Stomach (tissue), 4 donors: ENCODE results near the gene RAB1B.

Source experiments
- EP300 ChIP-seq: sonication (generic); formaldehyde crosslinking; IDR thresholded peaks from one replicate; pipeline ENCODE4 v1.6.1; 2017; ENCODE audit warnings: antibody characterized with exemption
- POLR2A ChIP-seq, 4 donors: fragments of 450-650 bp; IDR thresholded peaks; one replicate each; pipeline ENCODE4 v1.6.1; 2016; ENCODE audit warnings: antibody characterized with exemption in 4 of 4, control low read depth in 2 of 4, mild to moderate bottlenecking in 1 of 4, moderate library complexity in 1 of 4
- POLR2AphosphoS5 ChIP-seq, 3 donors: sonication (generic); formaldehyde crosslinking; IDR thresholded peaks; one replicate each; pipeline ENCODE4 v1.6.1; 2016; ENCODE audit warnings: antibody characterized with exemption in 3 of 3
- TF ChIP-seq, protein P1 (sequence below), 7 experiments: fragments of 450-650 bp in 4 of 7; fragments of 200-600 bp in 3 of 7; sonication (generic) in 3 of 7; IDR thresholded peaks; one replicate each; pipeline ENCODE4 v1.5.1; 2016 to 2019; ENCODE audit warnings: antibody characterized with exemption in 7 of 7, control low read depth in 2 of 7, mild to moderate bottlenecking in 1 of 7

GRCh38 chr11:66233301-66233700, 35.1 kb upstream of the RAB1B start:
- TF ChIP-seq, protein P1, sequence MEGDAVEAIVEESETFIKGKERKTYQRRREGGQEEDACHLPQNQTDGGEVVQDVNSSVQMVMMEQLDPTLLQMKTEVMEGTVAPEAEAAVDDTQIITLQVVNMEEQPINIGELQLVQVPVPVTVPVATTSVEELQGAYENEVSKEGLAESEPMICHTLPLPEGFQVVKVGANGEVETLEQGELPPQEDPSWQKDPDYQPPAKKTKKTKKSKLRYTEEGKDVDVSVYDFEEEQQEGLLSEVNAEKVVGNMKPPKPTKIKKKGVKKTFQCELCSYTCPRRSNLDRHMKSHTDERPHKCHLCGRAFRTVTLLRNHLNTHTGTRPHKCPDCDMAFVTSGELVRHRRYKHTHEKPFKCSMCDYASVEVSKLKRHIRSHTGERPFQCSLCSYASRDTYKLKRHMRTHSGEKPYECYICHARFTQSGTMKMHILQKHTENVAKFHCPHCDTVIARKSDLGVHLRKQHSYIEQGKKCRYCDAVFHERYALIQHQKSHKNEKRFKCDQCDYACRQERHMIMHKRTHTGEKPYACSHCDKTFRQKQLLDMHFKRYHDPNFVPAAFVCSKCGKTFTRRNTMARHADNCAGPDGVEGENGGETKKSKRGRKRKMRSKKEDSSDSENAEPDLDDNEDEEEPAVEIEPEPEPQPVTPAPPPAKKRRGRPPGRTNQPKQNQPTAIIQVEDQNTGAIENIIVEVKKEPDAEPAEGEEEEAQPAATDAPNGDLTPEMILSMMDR (IDR thresholded peaks at IDR 0.05) = no peak
- TF ChIP-seq POLR2AphosphoS5 (IDR thresholded peaks at IDR 0.05) (no peak), POLR2A (IDR thresholded peaks at IDR 0.05) (no peak), EP300 (no peak)
